ENCODE data around the gene AGRN. TPM values are rescaled to one million over a fixed set of nuclear protein-coding genes. Genes with fewer than 3 reads are reported as not detected.

Gene AGRN
- total RNA-seq, 5 donors from 2014 or later (not counting 1 experiment from before 2014, with no cell fraction given) = 6.0 to 16.3 (median 9.9) TPM

DNA sequence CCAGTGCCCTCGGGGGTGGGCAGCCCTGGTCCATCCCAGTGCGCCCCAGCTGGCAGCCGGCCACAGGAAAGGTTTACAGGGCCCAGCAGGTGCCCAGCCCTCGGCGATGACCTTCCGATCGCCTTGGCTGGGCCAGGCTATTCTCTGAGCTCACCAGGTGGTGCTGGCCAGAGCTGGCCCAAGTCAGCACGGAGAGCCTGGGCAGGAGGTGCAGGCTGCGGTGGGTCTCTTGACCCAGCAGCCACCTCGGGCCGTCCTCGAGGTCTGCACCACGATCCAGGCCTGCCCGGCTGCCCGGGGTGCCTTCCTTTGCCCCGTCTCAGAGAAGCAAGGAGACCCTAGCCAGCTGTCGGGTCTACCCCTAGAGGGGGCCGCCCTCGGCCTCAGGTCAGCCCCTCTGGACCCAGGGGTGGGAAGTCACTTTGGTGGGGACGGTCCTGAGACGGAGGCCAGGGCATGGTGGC, 38.4 kb upstream of the AGRN start:
- no peaks in the 10 kb centered on the region for H3K9me3 ChIP-seq
- no peak overlapping the region for H3K27ac ChIP-seq (ENCODE audit: low read length)
- ATAC-seq (replicated peaks in 1 of 4) (no peak), DNase-seq (peak in 1 of 35 experiments; percentile 4)
- H3K27me3 Mint-ChIP-seq = peaks cover 8 to 30% of the 10 kb centered on the region in 2 donors
- H3K4me1 ChIP-seq (ENCODE audit: control insufficient read depth in 1 of 2, extremely low read depth in 1 of 2, insufficient read depth in 2 of 2, low read length in 2 of 2) = peaks cover 0 to 6% of the 10 kb centered on the region in 2 experiments
- WGBS (ENCODE audit: insufficient coverage) = 66% methylated on average over 17 of the region's 21 CpGs
- H3K36me3 Mint-ChIP-seq = no peaks in the 10 kb centered on the region
- H3K4me3 ChIP-seq (ENCODE audit: control insufficient read depth in 1 of 2, extremely low read depth in 1 of 2, low read length in 1 of 2) = no peak overlapping the region
- H3K4me3 Mint-ChIP-seq = no peak overlapping the region
- no peaks in the 10 kb centered on the region for H3K9me3 Mint-ChIP-seq
- ChIA-PET CTCF (interaction anchor here in 1 of 2 donors (1.4 kb wide), 1 partner anchor 21 kb away, joined by 4 read pairs; no protein-coding TSS in a partner anchor), POLR2A (no interaction called here)
- H3K27ac Mint-ChIP-seq = no peak overlapping the region
- no peaks in the 10 kb centered on the region for H3K36me3 ChIP-seq (ENCODE audit: control insufficient read depth in 2 of 2, extremely low read depth in 1 of 2, insufficient read depth in 1 of 2, low read length in 1 of 2)
- H3K27me3 ChIP-seq (replicated peaks in 1 of 2; ENCODE audit: control insufficient read depth in 2 of 2, extremely low read depth in 1 of 2, insufficient read depth in 2 of 2, low read length in 1 of 2) = peaks cover 2 to 61% of the 10 kb centered on the region in 2 experiments
- H3K4me1 Mint-ChIP-seq = peaks cover 0 to 3% (median 0%) of the 10 kb centered on the region in 3 donors

DNA sequence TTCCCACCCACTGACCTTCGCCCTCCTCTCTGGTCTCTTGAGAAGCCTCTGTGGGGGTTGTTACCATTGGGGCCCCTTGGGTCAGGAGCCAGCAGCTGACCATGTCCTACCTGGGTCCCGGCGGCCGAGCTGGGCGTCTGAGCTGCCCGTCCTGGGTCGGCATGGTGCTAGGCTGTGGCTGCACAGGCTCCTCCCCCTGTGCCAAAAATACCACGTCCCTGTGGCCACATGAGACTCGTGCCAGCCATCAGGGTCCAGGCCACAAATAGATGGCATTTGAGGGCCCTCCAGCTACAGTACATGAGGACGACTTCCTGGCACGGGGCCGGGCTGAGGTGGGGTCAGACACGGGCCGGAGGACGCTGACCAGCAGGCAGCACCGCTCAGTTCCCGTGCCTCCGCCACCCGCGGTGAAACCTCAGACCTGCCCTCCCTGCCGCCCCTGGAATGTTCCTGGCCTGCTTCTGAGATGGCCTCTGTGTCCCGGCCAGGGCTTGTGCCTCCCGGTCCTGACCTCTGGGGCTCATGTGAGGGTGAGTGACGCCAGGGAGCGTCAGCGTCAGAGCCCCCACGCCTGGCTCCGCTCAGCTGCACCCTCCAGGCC, 37.9 kb upstream of the AGRN start, which contains the start of gene PERM1:
PERM1 (minus strand) TSS at position 139 of the 604 bp plus-strand sequence. CDS start 1,064 bp downstream, outside the sequence.
- H3K4me3 ChIP-seq (ENCODE audit: control insufficient read depth in 1 of 2, extremely low read depth in 1 of 2, low read length in 1 of 2) = no peak within 1 kb of the TSS
- no peak for ATAC-seq (replicated peaks in 1 of 4)
- ChIA-PET CTCF (no interaction called here), POLR2A (no interaction called here)
- Mint-ChIP-seq H3K4me3 (no peak within 1 kb of the TSS), H3K27me3 (peaks cover 8 to 30% of the 10 kb centered on the region in 2 donors), H3K27ac (no peak within 1 kb of the TSS), H3K4me1 (peaks cover 0 to 3% (median 0%) of the 10 kb centered on the region in 3 donors), H3K9me3 (no peaks in the 10 kb centered on the region), H3K36me3 (no peaks in the 10 kb centered on the region)
- H3K36me3 ChIP-seq (ENCODE audit: control insufficient read depth in 2 of 2, extremely low read depth in 1 of 2, insufficient read depth in 1 of 2, low read length in 1 of 2) = no peaks in the 10 kb centered on the region
- H3K27me3 ChIP-seq (replicated peaks in 1 of 2; ENCODE audit: control insufficient read depth in 2 of 2, extremely low read depth in 1 of 2, insufficient read depth in 2 of 2, low read length in 1 of 2) = peaks cover 2 to 61% of the 10 kb centered on the region in 2 experiments
- H3K27ac ChIP-seq (ENCODE audit: low read length) = no peak within 1 kb of the TSS
- WGBS (ENCODE audit: insufficient coverage) = 70% methylated on average over 28 of the region's 28 CpGs
- H3K4me1 ChIP-seq (ENCODE audit: control insufficient read depth in 1 of 2, extremely low read depth in 1 of 2, insufficient read depth in 2 of 2, low read length in 2 of 2) = peaks cover 0 to 6% of the 10 kb centered on the region in 2 experiments
- no peaks in the 10 kb centered on the region for H3K9me3 ChIP-seq
- no peak for DNase-seq

DNA sequence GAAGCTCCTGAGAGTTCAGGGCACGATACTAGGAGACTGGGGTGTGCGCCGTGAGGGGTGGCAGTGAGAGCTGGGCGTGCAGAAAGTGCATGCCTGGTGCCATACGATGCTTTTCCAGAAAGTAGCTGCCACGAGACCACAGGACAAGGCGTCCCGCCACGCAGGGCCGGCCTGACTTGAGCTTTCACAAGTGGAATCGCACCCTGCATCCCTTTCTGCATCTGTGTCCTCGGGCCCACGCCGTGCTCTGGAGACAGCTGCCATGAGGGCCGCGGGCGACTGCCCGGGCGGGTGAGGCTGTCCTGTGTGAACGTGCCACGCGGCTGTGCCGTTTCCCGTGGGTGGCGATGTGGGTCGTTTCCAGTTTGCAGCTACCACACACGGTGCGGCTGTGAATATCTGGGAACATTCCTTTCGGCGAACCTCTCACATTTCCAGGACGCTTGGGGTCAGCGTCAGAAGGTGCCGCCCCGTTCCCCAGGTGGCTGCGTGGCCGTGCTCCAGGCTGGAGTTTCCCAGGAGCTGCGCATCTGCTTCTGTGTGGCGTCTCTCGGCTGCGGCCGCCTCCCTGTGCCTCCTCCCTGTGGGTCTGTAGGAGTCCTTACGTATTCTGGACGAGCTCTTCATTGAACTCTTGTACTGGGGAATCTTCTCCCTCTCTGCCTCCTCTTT, 37.0 kb upstream of the AGRN start:
- ATAC-seq (replicated peaks in 1 of 4) (no peak), DNase-seq (peak in 1 of 35 experiments; percentile 3)
- H3K9me3 ChIP-seq = no peaks in the 10 kb centered on the region
- Mint-ChIP-seq H3K27ac (no peak overlapping the region), H3K4me1 (peaks cover 0 to 3% (median 0%) of the 10 kb centered on the region in 3 donors), H3K4me3 (no peak overlapping the region), H3K9me3 (no peaks in the 10 kb centered on the region), H3K27me3 (peaks cover 8 to 36% of the 10 kb centered on the region in 2 donors), H3K36me3 (no peaks in the 10 kb centered on the region)
- H3K27ac ChIP-seq (ENCODE audit: low read length) = no peak overlapping the region
- 83% methylated on average over 36 of the region's 43 CpGs for WGBS (ENCODE audit: insufficient coverage)
- H3K4me1 ChIP-seq (ENCODE audit: control insufficient read depth in 1 of 2, extremely low read depth in 1 of 2, insufficient read depth in 2 of 2, low read length in 2 of 2) = peaks cover 0 to 6% of the 10 kb centered on the region in 2 experiments
- CTCF ChIA-PET = interaction anchor here (0.5 to 1.2 kb wide), 3 partner anchors 30 to 81 kb away, joined by 3 to 5 read pairs (median 4); partner anchors contain the start of gene ISG15 (in 1 of the 2)
- H3K4me3 ChIP-seq (ENCODE audit: control insufficient read depth in 1 of 2, extremely low read depth in 1 of 2, low read length in 1 of 2) = no peak overlapping the region
- POLR2A ChIA-PET = no interaction called here
- peaks cover 2 to 61% of the 10 kb centered on the region in 2 experiments for H3K27me3 ChIP-seq (replicated peaks in 1 of 2; ENCODE audit: control insufficient read depth in 2 of 2, extremely low read depth in 1 of 2, insufficient read depth in 2 of 2, low read length in 1 of 2)
- H3K36me3 ChIP-seq (ENCODE audit: control insufficient read depth in 2 of 2, extremely low read depth in 1 of 2, insufficient read depth in 1 of 2, low read length in 1 of 2) = no peaks in the 10 kb centered on the region

DNA sequence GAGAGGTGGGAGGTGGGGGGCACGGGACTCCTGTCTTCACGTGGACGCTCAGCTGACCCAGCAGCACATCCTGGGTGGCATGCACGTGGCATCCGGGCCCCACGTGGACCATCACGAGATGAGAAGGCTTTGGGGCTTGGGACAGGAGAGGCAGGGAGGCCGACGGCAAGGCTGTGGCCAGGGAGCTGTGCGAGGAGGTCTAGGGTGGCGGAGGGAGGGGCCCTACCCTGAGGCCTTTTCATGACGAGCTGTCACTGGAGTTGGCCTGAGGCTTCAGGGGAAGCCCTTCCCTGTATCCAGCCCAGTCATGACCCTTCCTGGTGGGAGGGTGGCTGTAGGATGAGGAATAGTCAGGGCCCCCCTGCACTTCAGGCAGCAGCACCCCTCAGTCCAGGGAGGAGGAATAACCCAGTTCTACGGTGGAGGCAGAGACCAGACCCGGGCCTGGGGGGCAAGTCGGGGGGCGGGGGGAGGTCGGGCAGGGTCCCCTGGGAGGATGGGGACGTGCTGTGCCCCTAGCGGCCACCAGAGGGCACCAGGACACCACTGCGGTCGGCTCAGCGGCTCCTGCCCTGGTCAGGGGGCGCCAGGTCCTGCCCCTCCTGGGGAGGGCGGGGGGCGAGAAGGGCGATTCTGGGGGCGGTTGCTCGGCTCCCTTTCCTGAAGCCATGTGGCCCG, 36.0 kb upstream of the AGRN start:
- Histone ChIP-seq H3K27ac (ENCODE audit: low read length) (no peak overlapping the region), H3K4me3 (ENCODE audit: control insufficient read depth in 1 of 2, extremely low read depth in 1 of 2, low read length in 1 of 2) (no peak overlapping the region), H3K4me1 (ENCODE audit: control insufficient read depth in 1 of 2, extremely low read depth in 1 of 2, insufficient read depth in 2 of 2, low read length in 2 of 2) (peaks cover 0 to 6% of the 10 kb centered on the region in 2 experiments), H3K27me3 (replicated peaks in 1 of 2; ENCODE audit: control insufficient read depth in 2 of 2, extremely low read depth in 1 of 2, insufficient read depth in 2 of 2, low read length in 1 of 2) (peaks cover 2 to 53% of the 10 kb centered on the region in 2 experiments), H3K9me3 (no peaks in the 10 kb centered on the region), H3K36me3 (ENCODE audit: control insufficient read depth in 2 of 2, extremely low read depth in 1 of 2, insufficient read depth in 1 of 2, low read length in 1 of 2) (no peaks in the 10 kb centered on the region)
- H3K27ac Mint-ChIP-seq = no peak overlapping the region
- H3K4me1 Mint-ChIP-seq = no peaks in the 10 kb centered on the region
- H3K9me3 Mint-ChIP-seq = no peaks in the 10 kb centered on the region
- 10% methylated on average over 22 of the region's 29 CpGs for WGBS (ENCODE audit: insufficient coverage)
- H3K27me3 Mint-ChIP-seq = peaks cover 12 to 37% of the 10 kb centered on the region in 2 donors
- ChIA-PET CTCF (interaction anchor here (0.6 to 1.1 kb wide), 4 partner anchors 9 to 520 kb away, joined by 3 to 4 read pairs (median 3); no protein-coding TSS in a partner anchor), POLR2A (no interaction called here)
- no peaks in the 10 kb centered on the region for H3K36me3 Mint-ChIP-seq
- DNase-seq = peak in 27 of 35 experiments; percentile 27 to 75 (median 52)
- H3K4me3 Mint-ChIP-seq = no peak overlapping the region
- ATAC-seq (replicated peaks in 1 of 4) = peak; percentile 73 to 84 (median 78)

DNA sequence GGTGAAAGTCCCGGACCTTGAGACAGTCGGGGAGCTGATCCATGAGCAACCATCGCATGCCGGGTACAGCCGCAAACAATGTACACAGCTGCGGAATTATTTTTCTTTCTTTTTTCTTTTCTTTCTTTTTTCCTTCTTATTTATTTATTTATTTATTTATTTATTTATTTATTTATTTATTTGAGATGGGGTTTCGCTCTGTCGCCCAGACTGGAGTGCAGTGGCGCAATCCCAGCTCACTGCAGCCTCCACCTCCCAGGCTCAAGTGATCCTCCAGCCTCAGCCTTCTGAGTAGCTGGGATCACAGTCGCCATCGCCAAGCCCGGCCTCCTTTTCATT, 35.5 kb upstream of the AGRN start:
- Mint-ChIP-seq H3K27ac (no peak overlapping the region), H3K27me3 (peaks cover 15 to 37% of the 10 kb centered on the region in 2 donors), H3K9me3 (no peaks in the 10 kb centered on the region), H3K36me3 (no peaks in the 10 kb centered on the region), H3K4me3 (no peak overlapping the region), H3K4me1 (no peaks in the 10 kb centered on the region)
- Histone ChIP-seq H3K9me3 (no peaks in the 10 kb centered on the region), H3K27me3 (replicated peaks in 1 of 2; ENCODE audit: control insufficient read depth in 2 of 2, extremely low read depth in 1 of 2, insufficient read depth in 2 of 2, low read length in 1 of 2) (peaks cover 2 to 51% of the 10 kb centered on the region in 2 experiments), H3K4me3 (ENCODE audit: control insufficient read depth in 1 of 2, extremely low read depth in 1 of 2, low read length in 1 of 2) (no peak overlapping the region), H3K27ac (ENCODE audit: low read length) (no peak overlapping the region), H3K36me3 (ENCODE audit: control insufficient read depth in 2 of 2, extremely low read depth in 1 of 2, insufficient read depth in 1 of 2, low read length in 1 of 2) (no peaks in the 10 kb centered on the region), H3K4me1 (ENCODE audit: control insufficient read depth in 1 of 2, extremely low read depth in 1 of 2, insufficient read depth in 2 of 2, low read length in 2 of 2) (peaks cover 0 to 6% of the 10 kb centered on the region in 2 experiments)
- POLR2A ChIA-PET = no interaction called here
- CTCF ChIA-PET = interaction anchor here (0.6 to 1.1 kb wide), 5 partner anchors 9 to 520 kb away, joined by 3 to 4 read pairs (median 3); no protein-coding TSS in a partner anchor
- DNase-seq (no peak), ATAC-seq (replicated peaks in 1 of 4) (no peak)
- 7% methylated on average over 2 of the region's 12 CpGs for WGBS (ENCODE audit: insufficient coverage)

DNA sequence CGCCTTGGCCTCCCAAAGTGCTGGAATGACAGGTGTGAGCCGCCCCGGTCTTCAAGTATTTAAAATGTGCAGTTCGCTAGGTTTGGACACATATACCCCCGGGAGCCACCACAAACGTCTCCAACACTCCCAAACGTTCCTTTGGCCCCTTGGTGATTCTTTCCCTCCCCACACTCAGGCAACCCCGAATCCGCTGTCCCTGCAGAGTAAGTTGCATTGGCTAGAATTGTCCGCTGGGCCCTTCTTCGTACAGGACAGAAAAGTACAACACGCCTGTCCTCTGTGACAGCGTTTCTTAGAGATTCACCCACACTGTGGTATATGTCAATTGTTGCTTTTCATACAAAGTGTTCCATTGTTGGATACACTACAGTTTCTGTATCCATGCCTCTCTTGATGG, 34.8 kb upstream of the AGRN start:
- H3K27ac Mint-ChIP-seq = no peak overlapping the region

More for the DNA sequence above, 34.8 kb upstream of the AGRN start:
- no peak overlapping the region for H3K4me3 ChIP-seq (ENCODE audit: control insufficient read depth in 1 of 2, extremely low read depth in 1 of 2, low read length in 1 of 2)
- H3K4me1 ChIP-seq (ENCODE audit: control insufficient read depth in 1 of 2, extremely low read depth in 1 of 2, insufficient read depth in 2 of 2, low read length in 2 of 2) = peaks cover 0 to 6% of the 10 kb centered on the region in 2 experiments
- 83% methylated on average over 9 of the region's 13 CpGs for WGBS (ENCODE audit: insufficient coverage)
- ATAC-seq (replicated peaks in 1 of 4) (no peak), DNase-seq (no peak)
- H3K27me3 ChIP-seq (replicated peaks in 1 of 2; ENCODE audit: control insufficient read depth in 2 of 2, extremely low read depth in 1 of 2, insufficient read depth in 2 of 2, low read length in 1 of 2) = peaks cover 2 to 52% of the 10 kb centered on the region in 2 experiments
- H3K27ac ChIP-seq (ENCODE audit: low read length) = no peak overlapping the region
- ChIA-PET POLR2A (no interaction called here), CTCF (interaction anchor here (0.6 to 1.1 kb wide), 2 partner anchors 126 to 519 kb away, joined by 3 to 4 read pairs; no protein-coding TSS in a partner anchor)
- H3K9me3 Mint-ChIP-seq = no peaks in the 10 kb centered on the region
- no peak overlapping the region for H3K4me3 Mint-ChIP-seq
- H3K4me1 Mint-ChIP-seq = no peaks in the 10 kb centered on the region
- no peaks in the 10 kb centered on the region for H3K9me3 ChIP-seq
- H3K36me3 ChIP-seq (ENCODE audit: control insufficient read depth in 2 of 2, extremely low read depth in 1 of 2, insufficient read depth in 1 of 2, low read length in 1 of 2) = no peaks in the 10 kb centered on the region
- H3K36me3 Mint-ChIP-seq = no peaks in the 10 kb centered on the region
- peaks cover 15 to 37% of the 10 kb centered on the region in 2 donors for H3K27me3 Mint-ChIP-seq
